T-cell (primary cell): ENCODE measurements around the gene PLPP6. TPM values are rescaled to one million over a fixed set of nuclear protein-coding genes. Genes with fewer than 3 reads are reported as not detected.
"Not testable (repeated sequence)": the region's sequence is repeated elsewhere in the genome, so short reads cannot be mapped to it uniquely, and the experiment has no call there.

ENCODE experiments used
- ATAC-seq, 4 experiments: fragments of 200-7000 bp in 3 of 4; fragments of 150-1000 bp in 1 of 4; cut with Tn5 transposase; replicated peaks in 1 of 4; 1 replicate in 3 of 4; 2 replicates in 1 of 4; pipeline ENCODE4 v1.10.0; 2021; ENCODE audit warnings: moderate library complexity in 3 of 4, mild to moderate bottlenecking in 2 of 4, moderate number of reproducible peaks in 1 of 4
- CTCF ChIA-PET, 2 donors: fragments of 300-600 bp; sonication (Branson Sonifier 250); formaldehyde crosslinking; loops; one replicate each; lab custom pipeline; 2022; ENCODE audit warnings: antibody characterized with exemption in 2 of 2; lab: Charles Lee
- POLR2A ChIA-PET, 2 donors: fragments of 300-600 bp; sonication (Branson Sonifier 250); formaldehyde crosslinking; loops; one replicate each; lab custom pipeline; 2022; ENCODE audit warnings: antibody characterized with exemption in 2 of 2; lab: Charles Lee
- DNase-seq, 35 experiments: peaks; one replicate each; pipeline versions ENCODE4 v3.0.0 to v3.0.0-alpha.2; 2013 to 2023
- H3K27ac ChIP-seq: one replicate; pipeline ENCODE4 v1.5.1; 2013; ENCODE audit warnings: low read length
- H3K27me3 ChIP-seq, 2 experiments: replicated peaks in 1 of 2; 1 replicate in 1 of 2; 2 replicates in 1 of 2; pipeline versions ENCODE4 v1.6.1 to v1.7.0; 2013; ENCODE audit warnings: low read length in 1 of 2, mixed read lengths in 1 of 2; ENCODE audit not compliant: control insufficient read depth in 2 of 2, insufficient read depth in 2 of 2; ENCODE audit errors: extremely low read depth in 1 of 2
- H3K36me3 ChIP-seq, 2 donors: 1 replicate in 1 of 2; 2 replicates in 1 of 2; pipeline versions ENCODE4 v1.6.1 to v1.7.0; 2013; ENCODE audit warnings: low read length in 1 of 2; ENCODE audit not compliant: control insufficient read depth in 2 of 2, insufficient read depth in 1 of 2; ENCODE audit errors: extremely low read depth in 1 of 2
- H3K4me1 ChIP-seq, 2 experiments: 1 replicate in 1 of 2; 2 replicates in 1 of 2; pipeline versions ENCODE4 v1.6.1 to v1.7.0; 2013; ENCODE audit warnings: low read length in 2 of 2, mixed read lengths in 1 of 2; ENCODE audit not compliant: insufficient read depth in 2 of 2, control insufficient read depth in 1 of 2; ENCODE audit errors: extremely low read depth in 1 of 2
- H3K4me3 ChIP-seq, 2 donors: 1 replicate in 1 of 2; 2 replicates in 1 of 2; pipeline versions ENCODE4 v1.5.1 to v1.7.0; 2013; ENCODE audit warnings: mild to moderate bottlenecking in 2 of 2, low read length in 1 of 2, moderate library complexity in 1 of 2; ENCODE audit not compliant: control insufficient read depth in 1 of 2; ENCODE audit errors: extremely low read depth in 1 of 2
- H3K9me3 ChIP-seq: 2 replicates; pipeline ENCODE4 v1.7.0; 2013
- H3K27ac Mint-ChIP-seq, 2 donors: one replicate each; pipeline ENCODE4 v1.8.0; 2020 to 2021; ENCODE audit warnings: mild to moderate bottlenecking in 2 of 2, mixed read lengths in 2 of 2
- H3K27me3 Mint-ChIP-seq, 2 donors: one replicate each; pipeline ENCODE4 v1.8.0; 2021 to 2022; ENCODE audit warnings: mixed read lengths in 2 of 2
- H3K36me3 Mint-ChIP-seq: one replicate; pipeline ENCODE4 v1.8.0; 2021; ENCODE audit warnings: mixed read lengths
- H3K4me1 Mint-ChIP-seq, 3 donors: one replicate each; pipeline ENCODE4 v1.8.0; 2020 to 2022; ENCODE audit warnings: mixed read lengths in 3 of 3, mild to moderate bottlenecking in 1 of 3
- H3K4me3 Mint-ChIP-seq, 3 donors: one replicate each; pipeline ENCODE4 v1.8.0; 2020 to 2022; ENCODE audit warnings: mild to moderate bottlenecking in 3 of 3, mixed read lengths in 3 of 3, moderate library complexity in 3 of 3
- H3K9me3 Mint-ChIP-seq, 3 donors: one replicate each; pipeline ENCODE4 v1.8.0; 2020 to 2022; ENCODE audit warnings: mixed read lengths in 3 of 3
- WGBS: methylation state at CpG from one replicate; pipeline ENCODE4 v1.1.5; 2013; ENCODE audit warnings: missing lambda C conversion rate; ENCODE audit not compliant: insufficient coverage; 5-methylcytosine and 5-hydroxymethylcytosine counted together
- total RNA-seq, 35 experiments: library from RNA in 6 of 35; stranded (reverse) in 6 of 35; fragments of 120-200 nt in 1 of 35; gene quantifications; one replicate each; pipeline versions ENCODE4 v1.2.1 to v1.2.4 and lab custom pipeline; 2013 to 2026

PLPP6 gene
- total RNA-seq, 5 donors from 2014 or later (not counting 1 experiment from before 2014, with no cell fraction given), result 6.7 to 15.8 (median 14.3) TPM

DNA sequence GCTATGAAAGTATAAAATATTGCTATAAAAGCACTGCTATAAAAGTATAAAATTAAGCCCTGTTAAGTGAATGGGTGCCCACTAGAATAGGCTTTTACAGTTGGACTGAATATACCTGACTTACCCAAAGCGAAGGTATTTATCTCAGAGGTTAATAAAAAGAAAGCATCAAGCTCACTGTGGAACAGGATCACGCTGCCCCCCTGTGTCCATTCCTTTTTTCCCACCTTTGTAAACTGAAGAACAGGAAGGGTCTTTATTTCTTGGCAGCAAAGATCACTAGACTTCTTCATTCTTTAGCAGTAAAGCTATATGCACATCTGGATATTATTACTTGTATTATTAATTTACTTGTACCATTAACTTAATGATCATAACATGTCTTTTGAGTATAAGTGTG, 22.1 kb upstream of the PLPP6 start:
- Mint-ChIP-seq H3K4me3 (no peak overlapping the region), H3K36me3 (no peaks in the 10 kb centered on the region), H3K27ac (no peak overlapping the region), H3K4me1 (peaks cover 3 to 21% (median 18%) of the 10 kb centered on the region in 3 donors), H3K9me3 (no peaks in the 10 kb centered on the region), H3K27me3 (no peaks in the 10 kb centered on the region)
- no CpG with 5 or more reads among the region's 2 CpGs for WGBS
- Histone ChIP-seq H3K4me1 (no peaks in the 10 kb centered on the region), H3K9me3 (no peaks in the 10 kb centered on the region), H3K4me3 (no peak overlapping the region), H3K36me3 (no peaks in the 10 kb centered on the region), H3K27me3 (no peaks in the 10 kb centered on the region), H3K27ac (no peak overlapping the region)
- peak; percentile 19 to 74 (median 56) for DNase-seq
- CTCF ChIA-PET, result interaction anchor here (0.5 to 1.8 kb wide), 21 partner anchors 10 to 1172 kb away, joined by 3 to 9 read pairs (median 3); partner anchors contain the start of genes CDC37L1 (in 2 of the 2) and PLPP6 (in 1 of the 2)
- POLR2A ChIA-PET, result interaction anchor here in 1 of 2 donors (0.6 to 0.9 kb wide), 2 partner anchors 39 to 300 kb away, joined by 3 to 7 read pairs; partner anchors contain the start of gene CDC37L1
- ATAC-seq, result peak in 3 of 4 experiments; percentile 60 to 69 (median 66)

DNA sequence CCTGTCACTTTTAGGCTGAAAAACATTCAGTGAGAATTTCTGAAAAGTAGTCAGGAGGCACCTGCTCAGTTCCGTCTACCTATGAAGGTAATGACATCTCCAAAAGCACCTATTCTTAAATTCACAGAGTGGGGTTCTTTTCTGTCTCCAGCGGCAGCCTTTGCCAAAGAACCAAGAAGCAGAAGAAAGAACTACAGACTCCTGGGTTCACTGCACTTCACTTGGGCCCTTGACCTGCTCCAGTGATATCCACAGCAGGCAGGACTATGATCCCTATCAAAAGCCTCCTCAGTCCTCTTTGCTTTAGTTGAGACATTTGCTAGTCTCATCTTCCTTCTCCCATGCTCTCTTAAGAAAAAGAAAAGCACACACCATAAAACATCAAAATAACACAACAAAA, 19.7 kb upstream of the PLPP6 start:
- POLR2A ChIA-PET, result no interaction called here
- Mint-ChIP-seq H3K27me3 (no peaks in the 10 kb centered on the region), H3K27ac (no peak overlapping the region), H3K4me3 (no peak overlapping the region), H3K4me1 (peaks cover 3 to 21% (median 17%) of the 10 kb centered on the region in 3 donors), H3K9me3 (no peaks in the 10 kb centered on the region), H3K36me3 (no peaks in the 10 kb centered on the region)
- no peaks in the 10 kb centered on the region for H3K36me3 ChIP-seq
- WGBS, result 100% methylated on average over 2 of the region's 2 CpGs
- DNase-seq (no peak), ATAC-seq (no peak)
- H3K9me3 ChIP-seq, result no peaks in the 10 kb centered on the region
- CTCF ChIA-PET, result no interaction called here
- no peaks in the 10 kb centered on the region for H3K27me3 ChIP-seq
- no peak overlapping the region for H3K4me3 ChIP-seq
- no peak overlapping the region for H3K27ac ChIP-seq
- H3K4me1 ChIP-seq, result no peaks in the 10 kb centered on the region

DNA sequence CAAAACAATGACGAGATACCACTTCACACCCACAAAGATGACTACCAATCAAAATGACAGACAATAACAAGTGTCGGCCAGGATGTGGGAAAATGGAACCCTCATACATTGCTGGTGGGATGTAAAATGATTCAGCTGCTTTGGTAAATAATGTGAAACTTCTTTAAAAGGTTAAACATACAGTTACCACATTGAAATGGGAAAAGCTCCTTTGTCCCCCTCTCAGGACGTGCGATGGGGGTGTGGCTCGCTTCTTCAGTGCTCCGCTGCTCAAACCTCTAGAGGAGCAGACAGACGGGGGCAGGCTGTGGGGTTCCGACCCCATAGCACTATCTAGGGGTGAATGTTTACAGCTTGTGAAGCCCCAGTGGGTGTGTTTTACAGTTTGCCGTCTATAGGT, 8.0 kb upstream of the PLPP6 start:
- H3K27ac ChIP-seq, result no peak overlapping the region
- H3K4me3 Mint-ChIP-seq, result no peak overlapping the region
- H3K27ac Mint-ChIP-seq, result no peak overlapping the region
- peaks cover 0 to 11% of the 10 kb centered on the region in 2 experiments for H3K4me1 ChIP-seq
- H3K36me3 ChIP-seq, result no peaks in the 10 kb centered on the region
- ChIA-PET CTCF (interaction anchor here (0.8 to 1.3 kb wide), 3 partner anchors 10 to 25 kb away, joined by 3 to 5 read pairs (median 3); partner anchors contain the start of gene CDC37L1 (in 1 of the 2)), POLR2A (no interaction called here)
- ATAC-seq (peak in 2 of 4 experiments; percentile 26 to 37), DNase-seq (peak in 1 of 35 experiments; percentile 55)
- H3K4me1 Mint-ChIP-seq, result peaks cover 0 to 8% (median 7%) of the 10 kb centered on the region in 3 donors
- peaks cover 5% of the 10 kb centered on the region for H3K36me3 Mint-ChIP-seq
- H3K27me3 ChIP-seq, result no peaks in the 10 kb centered on the region
- H3K27me3 Mint-ChIP-seq, result peaks cover 0 to 4% of the 10 kb centered on the region in 2 donors
- H3K9me3 ChIP-seq, result no peaks in the 10 kb centered on the region
- H3K4me3 ChIP-seq, result no peak overlapping the region
- H3K9me3 Mint-ChIP-seq, result no peaks in the 10 kb centered on the region
- 75% methylated on average over 1 of the region's 9 CpGs for WGBS

DNA sequence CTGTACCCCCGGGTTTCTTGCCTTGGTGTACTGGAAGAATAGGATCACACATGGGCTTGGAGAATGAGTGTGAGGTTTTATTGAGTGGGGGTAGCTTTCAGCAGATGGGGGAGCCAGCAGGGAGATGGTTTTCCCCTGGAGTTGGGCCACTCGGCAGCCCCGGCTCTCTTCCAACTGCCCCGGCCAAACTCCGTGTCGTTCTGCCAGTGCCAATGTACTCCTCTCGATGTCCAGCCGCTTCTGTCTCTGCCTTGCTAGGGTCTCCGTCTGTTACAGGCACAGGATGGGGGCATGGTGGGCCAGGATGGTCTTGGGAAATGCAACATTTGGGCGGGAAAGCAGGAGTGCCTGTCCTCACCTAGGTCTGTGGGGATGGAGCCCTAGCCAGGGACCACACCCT, 7.6 kb upstream of the PLPP6 start:
- Mint-ChIP-seq H3K36me3 (peaks cover 5% of the 10 kb centered on the region), H3K4me3 (no peak overlapping the region), H3K27me3 (peaks cover 0 to 4% of the 10 kb centered on the region in 2 donors), H3K9me3 (no peaks in the 10 kb centered on the region), H3K27ac (no peak overlapping the region), H3K4me1 (peaks cover 0 to 8% (median 7%) of the 10 kb centered on the region in 3 donors)
- ATAC-seq (no peak), DNase-seq (no peak)
- no peak overlapping the region for H3K27ac ChIP-seq
- ChIA-PET POLR2A (no interaction called here), CTCF (interaction anchor here (0.8 to 1.3 kb wide), 3 partner anchors 11 to 25 kb away, joined by 3 to 5 read pairs (median 3); partner anchors contain the start of gene CDC37L1 (in 1 of the 2))
- no peaks in the 10 kb centered on the region for H3K9me3 ChIP-seq
- H3K4me1 ChIP-seq, result peaks cover 0 to 11% of the 10 kb centered on the region in 2 experiments
- H3K36me3 ChIP-seq, result no peaks in the 10 kb centered on the region
- H3K4me3 ChIP-seq, result no peak overlapping the region
- 89% methylated on average over 7 of the region's 10 CpGs for WGBS
- no peaks in the 10 kb centered on the region for H3K27me3 ChIP-seq

DNA sequence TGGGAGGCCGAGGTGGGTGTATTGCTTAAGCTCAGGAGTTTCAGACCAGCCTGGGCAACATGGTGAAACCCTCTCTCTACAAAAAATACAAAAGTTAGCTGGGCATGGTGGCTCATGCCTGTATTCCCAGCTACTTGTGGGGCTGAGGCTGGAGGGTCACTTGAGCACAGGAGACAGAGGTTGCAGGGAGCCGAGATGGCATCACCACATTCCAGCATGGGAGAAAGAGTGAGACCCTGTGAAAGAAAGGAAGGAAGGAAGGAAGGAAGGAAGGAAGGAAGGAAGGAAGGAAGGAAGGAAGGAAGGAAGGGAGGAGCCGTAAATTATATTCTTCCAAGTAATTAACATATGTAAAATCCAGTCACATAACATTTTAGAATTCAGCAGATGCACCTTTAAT, 5.9 kb upstream of the PLPP6 start:
- H3K9me3 ChIP-seq, H3K27me3 ChIP-seq, H3K36me3 ChIP-seq, H3K27ac ChIP-seq, POLR2A ChIA-PET, ATAC-seq, DNase-seq, H3K9me3 Mint-ChIP-seq, H3K27me3 Mint-ChIP-seq, H3K4me3 Mint-ChIP-seq, H3K4me3 ChIP-seq, H3K27ac Mint-ChIP-seq, H3K36me3 Mint-ChIP-seq: not testable (repeated sequence)
- H3K4me1 ChIP-seq, result peaks cover 0 to 11% of the 10 kb centered on the region in 2 experiments
- WGBS, result 100% methylated on average over 1 of the region's 3 CpGs
- CTCF ChIA-PET, result interaction anchor here (0.6 to 1.2 kb wide), 2 partner anchors 16 to 20 kb away, joined by 3 read pairs; no protein-coding TSS in a partner anchor
- peaks cover 2 to 18% (median 7%) of the 10 kb centered on the region in 3 donors for H3K4me1 Mint-ChIP-seq

DNA sequence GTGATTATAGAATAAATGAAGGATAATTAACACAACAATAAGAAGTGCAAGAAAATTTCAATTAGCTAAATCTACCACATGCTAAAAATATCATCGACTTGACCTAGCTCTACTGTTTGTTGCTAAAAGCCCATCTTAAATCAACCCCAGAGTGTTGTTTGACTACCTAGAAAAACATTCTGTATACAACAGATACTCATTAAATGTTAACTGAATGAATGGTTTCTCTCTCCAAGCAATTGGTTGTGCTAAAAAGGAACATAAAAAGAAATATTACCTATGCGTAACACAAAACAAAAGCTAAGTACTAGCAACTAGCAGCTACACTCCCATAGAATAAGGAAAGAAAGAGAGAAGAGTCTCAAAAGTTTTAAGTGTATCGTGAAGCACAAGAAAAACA, 5.5 kb upstream of the PLPP6 start:
- H3K27ac Mint-ChIP-seq, result no peak overlapping the region
- no peak overlapping the region for H3K27ac ChIP-seq
- no peaks in the 10 kb centered on the region for H3K27me3 Mint-ChIP-seq
- POLR2A ChIA-PET, result no interaction called here
- no peaks in the 10 kb centered on the region for H3K9me3 Mint-ChIP-seq
- no peak for DNase-seq
- CTCF ChIA-PET, result interaction anchor here in 1 of 2 donors (0.8 to 1.2 kb wide), 2 partner anchors 10 to 17 kb away, joined by 3 to 5 read pairs; no protein-coding TSS in a partner anchor
- no peaks in the 10 kb centered on the region for H3K36me3 ChIP-seq
- peaks cover 0 to 13% of the 10 kb centered on the region in 2 experiments for H3K4me1 ChIP-seq
- no peak for ATAC-seq
- peaks cover 5% of the 10 kb centered on the region for H3K36me3 Mint-ChIP-seq
- no peaks in the 10 kb centered on the region for H3K27me3 ChIP-seq
- no peak overlapping the region for H3K4me3 ChIP-seq
- no peaks in the 10 kb centered on the region for H3K9me3 ChIP-seq
- no peak overlapping the region for H3K4me3 Mint-ChIP-seq
- peaks cover 6 to 22% (median 10%) of the 10 kb centered on the region in 3 donors for H3K4me1 Mint-ChIP-seq
- no CpG with 5 or more reads among the region's 3 CpGs for WGBS
